HepG2 (cell line): ENCODE data around the gene FGGY. TPM values are rescaled to one million over a fixed set of nuclear protein-coding genes. Genes with fewer than 3 reads are reported as not detected.

Experiments used
- AHR ChIP-seq: IDR thresholded peaks from 2 replicates; pipeline ENCODE4 v1.6.1; 2018; ENCODE audit warnings: missing genetic modification reagents, missing compliant biosample characterization
- FOSL2 ChIP-seq: sonication (generic); formaldehyde crosslinking; IDR thresholded peaks from 2 replicates; pipeline ENCODE4 v1.4.0; 2020; ENCODE audit warnings: missing genetic modification reagents
- FOXP1 ChIP-seq, 2 experiments: fragments of 450-650 bp in 1 of 2; IDR thresholded peaks; 2 replicates each; pipeline ENCODE4 v1.6.1; 2017 to 2018; ENCODE audit warnings: antibody characterized with exemption in 1 of 2
- KLF13 ChIP-seq: sonication (generic); formaldehyde crosslinking; IDR thresholded peaks from 2 replicates; pipeline ENCODE4 v1.4.0; 2020; ENCODE audit warnings: mild to moderate bottlenecking, missing genetic modification reagents
- MLLT10 ChIP-seq: sonication (generic); formaldehyde crosslinking; IDR thresholded peaks from 2 replicates; pipeline ENCODE4 v1.4.0; 2020; ENCODE audit warnings: missing genetic modification reagents
- NAIF1 ChIP-seq: sonication (generic); formaldehyde crosslinking; IDR thresholded peaks from 2 replicates; pipeline ENCODE4 v1.5.0; 2020; ENCODE audit warnings: mild to moderate bottlenecking, missing genetic modification reagents, borderline replicate concordance
- NR2C2 ChIP-seq: sonication (generic); formaldehyde crosslinking; IDR thresholded peaks from 2 replicates; pipeline ENCODE4 v1.4.0; 2020; ENCODE audit warnings: missing genetic modification reagents, mild to moderate bottlenecking, moderate library complexity, borderline replicate concordance
- PRDM10 ChIP-seq: sonication (generic); formaldehyde crosslinking; IDR thresholded peaks from 2 replicates; pipeline ENCODE4 v1.4.0; 2020; ENCODE audit warnings: low read depth, missing genetic modification reagents
- SMARCE1 ChIP-seq: fragments of 450-650 bp; IDR thresholded peaks from 2 replicates; pipeline ENCODE4 v1.6.1; 2017; ENCODE audit warnings: borderline replicate concordance
- U2AF2 ChIP-seq: fragments of 200-400 bp; formaldehyde crosslinking; IDR thresholded peaks from 2 replicates; pipeline ENCODE4 v1.6.1; 2017; ENCODE audit warnings: low read depth, mild to moderate bottlenecking, low read length
- XRCC5 ChIP-seq: fragments of 200-400 bp; formaldehyde crosslinking; optimal IDR thresholded peaks from 2 replicates; pipeline ENCODE3; 2017; ENCODE audit warnings: mild to moderate bottlenecking, low read length
- ZNF124 ChIP-seq: sonication (generic); formaldehyde crosslinking; IDR thresholded peaks from 2 replicates; pipeline ENCODE4 v1.4.0; 2020; ENCODE audit warnings: missing genetic modification reagents
- ZNF777 ChIP-seq: sonication (generic); formaldehyde crosslinking; IDR thresholded peaks from 2 replicates; pipeline ENCODE4 v1.4.0; 2020; ENCODE audit warnings: missing genetic modification reagents
- polyA plus RNA-seq, 8 experiments: library from polyadenylated mRNA; depleted of rRNA in 3 of 8; stranded (reverse) in 7 of 8; unstranded in 1 of 8; fragments of >200 nt; fragmentation: Illumina TruSeq in 4 of 8; extraction: Trizol in 4 of 8; gene quantifications; 2 replicates each; pipeline versions ENCODE4 v1.2.1 to v1.2.3, GENCODE V29; 2011 to 2016; ENCODE audit warnings: low read depth in 4 of 8, missing spikeins in 1 of 8, mixed read lengths in 1 of 8; ENCODE audit not compliant: insufficient read depth in 1 of 8
- total RNA-seq, 5 experiments: library from RNA; depleted of rRNA; stranded (reverse); fragments of >200 nt; fragmentation: Illumina TruSeq; extraction: Trizol; gene quantifications; 2 replicates each; pipeline ENCODE4 v1.2.3, GENCODE V29; 2016; ENCODE audit warnings: low read depth in 1 of 5
- TF ChIP-seq, protein P1 (sequence below): sonication (generic); formaldehyde crosslinking; IDR thresholded peaks from 2 replicates; pipeline ENCODE4 v1.4.0; 2020; ENCODE audit warnings: mild to moderate bottlenecking, missing genetic modification reagents, borderline replicate concordance
- TF ChIP-seq, protein P2 (sequence below): IDR thresholded peaks from 2 replicates; pipeline ENCODE4 v1.6.1; 2016; ENCODE audit warnings: missing compliant biosample characterization, missing genetic modification reagents, borderline replicate concordance

FGGY gene
- total and polyA plus RNA-seq, 2 of the 13 experiments (the other 11 are each of a cell fraction or from before 2014, with no cell fraction given): 15.7 to 27.5 TPM

- TF ChIP-seq, protein P1, sequence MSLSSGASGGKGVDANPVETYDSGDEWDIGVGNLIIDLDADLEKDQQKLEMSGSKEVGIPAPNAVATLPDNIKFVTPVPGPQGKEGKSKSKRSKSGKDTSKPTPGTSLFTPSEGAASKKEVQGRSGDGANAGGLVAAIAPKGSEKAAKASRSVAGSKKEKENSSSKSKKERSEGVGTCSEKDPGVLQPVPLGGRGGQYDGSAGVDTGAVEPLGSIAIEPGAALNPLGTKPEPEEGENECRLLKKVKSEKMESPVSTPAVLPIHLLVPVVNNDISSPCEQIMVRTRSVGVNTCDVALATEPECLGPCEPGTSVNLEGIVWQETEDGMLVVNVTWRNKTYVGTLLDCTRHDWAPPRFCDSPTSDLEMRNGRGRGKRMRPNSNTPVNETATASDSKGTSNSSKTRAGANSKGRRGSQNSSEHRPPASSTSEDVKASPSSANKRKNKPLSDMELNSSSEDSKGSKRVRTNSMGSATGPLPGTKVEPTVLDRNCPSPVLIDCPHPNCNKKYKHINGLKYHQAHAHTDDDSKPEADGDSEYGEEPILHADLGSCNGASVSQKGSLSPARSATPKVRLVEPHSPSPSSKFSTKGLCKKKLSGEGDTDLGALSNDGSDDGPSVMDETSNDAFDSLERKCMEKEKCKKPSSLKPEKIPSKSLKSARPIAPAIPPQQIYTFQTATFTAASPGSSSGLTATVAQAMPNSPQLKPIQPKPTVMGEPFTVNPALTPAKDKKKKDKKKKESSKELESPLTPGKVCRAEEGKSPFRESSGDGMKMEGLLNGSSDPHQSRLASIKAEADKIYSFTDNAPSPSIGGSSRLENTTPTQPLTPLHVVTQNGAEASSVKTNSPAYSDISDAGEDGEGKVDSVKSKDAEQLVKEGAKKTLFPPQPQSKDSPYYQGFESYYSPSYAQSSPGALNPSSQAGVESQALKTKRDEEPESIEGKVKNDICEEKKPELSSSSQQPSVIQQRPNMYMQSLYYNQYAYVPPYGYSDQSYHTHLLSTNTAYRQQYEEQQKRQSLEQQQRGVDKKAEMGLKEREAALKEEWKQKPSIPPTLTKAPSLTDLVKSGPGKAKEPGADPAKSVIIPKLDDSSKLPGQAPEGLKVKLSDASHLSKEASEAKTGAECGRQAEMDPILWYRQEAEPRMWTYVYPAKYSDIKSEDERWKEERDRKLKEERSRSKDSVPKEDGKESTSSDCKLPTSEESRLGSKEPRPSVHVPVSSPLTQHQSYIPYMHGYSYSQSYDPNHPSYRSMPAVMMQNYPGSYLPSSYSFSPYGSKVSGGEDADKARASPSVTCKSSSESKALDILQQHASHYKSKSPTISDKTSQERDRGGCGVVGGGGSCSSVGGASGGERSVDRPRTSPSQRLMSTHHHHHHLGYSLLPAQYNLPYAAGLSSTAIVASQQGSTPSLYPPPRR (CRISPR knock-in tag): peak; percentile 91
- no peak for TF ChIP-seq SMARCE1
- TF ChIP-seq MLLT10 (CRISPR knock-in tag): no peak
- no peak for TF ChIP-seq NAIF1 (CRISPR knock-in tag)
- TF ChIP-seq U2AF2: no peak
- TF ChIP-seq NR2C2 (CRISPR knock-in tag): peak; percentile 65
- TF ChIP-seq ZNF124 (CRISPR knock-in tag): 0 out of 2 replicates have a peak, but pooled peaks have one; percentile 33
- TF ChIP-seq FOSL2 (CRISPR knock-in tag): peak; percentile 96
- no peak for TF ChIP-seq ZNF777 (CRISPR knock-in tag)
- TF ChIP-seq, protein P2, sequence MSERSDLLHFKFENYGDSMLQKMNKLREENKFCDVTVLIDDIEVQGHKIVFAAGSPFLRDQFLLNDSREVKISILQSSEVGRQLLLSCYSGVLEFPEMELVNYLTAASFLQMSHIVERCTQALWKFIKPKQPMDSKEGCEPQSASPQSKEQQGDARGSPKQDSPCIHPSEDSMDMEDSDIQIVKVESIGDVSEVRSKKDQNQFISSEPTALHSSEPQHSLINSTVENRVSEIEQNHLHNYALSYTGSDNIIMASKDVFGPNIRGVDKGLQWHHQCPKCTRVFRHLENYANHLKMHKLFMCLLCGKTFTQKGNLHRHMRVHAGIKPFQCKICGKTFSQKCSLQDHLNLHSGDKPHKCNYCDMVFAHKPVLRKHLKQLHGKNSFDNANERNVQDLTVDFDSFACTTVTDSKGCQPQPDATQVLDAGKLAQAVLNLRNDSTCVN (CRISPR knock-in tag): peak; percentile 21; the same call in 1 of the 2 replicates
- TF ChIP-seq KLF13 (CRISPR knock-in tag): no peak
- no peak for TF ChIP-seq AHR
- TF ChIP-seq XRCC5: peak; percentile 78
- TF ChIP-seq PRDM10 (CRISPR knock-in tag): no peak; the same call in 1 of the 2 replicates
- 0 out of 2 replicates have a peak, but pooled peaks have one; percentile 39 for TF ChIP-seq FOXP1 (IDR thresholded peaks at IDR 0.05)
- peak; percentile 88 for TF ChIP-seq FOXP1 (CRISPR knock-in tag; IDR thresholded peaks at IDR 0.05)
Measured at GRCh38 chr1:59556802-59557548, 260.1 kb downstream of the FGGY start (continued).
